Measurements from ENCODE around the gene ABHD15.
"Not testable (repeated sequence)": the region's sequence is repeated elsewhere in the genome, so short reads cannot be mapped to it uniquely, and the experiment has no call there.

The ABHD15 gene

DNA sequence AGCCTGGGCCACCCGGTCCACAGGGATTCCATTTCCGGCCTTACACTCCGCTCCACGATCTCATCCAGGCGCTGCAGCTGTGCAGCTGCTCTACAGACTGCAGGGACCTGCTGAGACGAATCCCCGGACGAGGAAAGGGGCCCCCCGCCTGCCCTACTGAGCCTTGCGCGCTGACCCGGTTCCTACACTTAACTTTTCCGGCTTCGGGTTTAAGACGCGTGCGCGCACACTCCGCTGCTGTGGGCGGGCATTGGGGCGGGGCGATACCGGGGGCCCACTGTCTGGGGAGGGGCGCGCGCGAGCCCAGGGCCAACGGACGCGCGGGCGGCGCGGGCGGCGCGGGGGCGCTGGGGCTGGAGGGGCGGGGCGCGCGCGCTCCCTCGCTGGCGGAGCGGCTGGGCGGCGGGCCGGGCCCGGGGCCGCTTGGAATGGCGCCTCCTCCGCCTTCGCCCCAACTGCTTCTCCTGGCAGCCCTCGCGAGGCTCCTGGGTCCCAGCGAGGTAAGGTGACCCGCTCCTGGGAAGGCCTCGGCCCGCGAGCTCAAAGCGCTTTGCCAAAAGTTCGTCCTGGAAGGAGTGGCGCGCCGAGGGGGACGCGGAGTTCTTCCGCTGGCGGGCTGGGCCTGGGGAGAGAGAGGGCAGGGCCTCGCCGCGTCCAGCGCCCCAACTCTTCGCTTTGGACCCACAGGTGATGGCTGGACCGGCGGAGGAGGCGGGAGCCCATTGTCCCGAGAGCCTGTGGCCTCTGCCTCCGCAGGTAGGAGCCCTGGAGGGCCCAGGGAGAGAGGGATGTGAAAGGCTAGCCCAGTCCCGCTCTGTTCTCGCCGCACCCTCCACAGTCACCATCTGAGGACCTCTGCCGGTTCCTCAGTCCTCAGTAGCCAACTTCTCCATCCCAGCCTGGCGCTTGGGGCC is 1.8 kb upstream of the ABHD15 start, which contains the start of gene TP53I13:
Gene TP53I13, plus strand, starts transcription at position 371 of the 914 bp plus-strand sequence. Its CDS starts 58 bp downstream, at position 429.
- peak; percentile 94 for DNase-seq (ENCODE audit: low read depth, low spot score)

- DNase-seq (ENCODE audit: low read depth, low spot score): peak; percentile 71
These were observed 905 bp upstream of the ABHD15 start for GRCh38 chr17:29567554-29568330.

DNA sequence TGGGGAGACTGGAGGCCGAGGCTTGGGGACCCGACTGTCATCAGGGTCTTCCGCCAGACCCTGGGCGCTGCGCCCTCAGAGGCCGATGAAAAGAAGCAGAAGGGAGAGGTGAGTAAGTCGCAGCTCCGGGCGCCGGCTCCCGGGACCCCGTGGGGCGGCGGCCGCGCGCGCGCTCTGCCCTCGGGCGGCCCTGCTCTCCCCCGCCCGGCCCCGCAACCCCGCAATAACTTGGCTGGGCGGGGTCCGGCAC is 392 bp upstream of the ABHD15 start:
- no peak for DNase-seq (ENCODE audit: low read depth, low spot score)

- DNase-seq (ENCODE audit: low read depth, low spot score): peak; percentile 41
These were observed 979 bp downstream of the ABHD15 start for GRCh38 chr17:29565643-29566472.

DNA sequence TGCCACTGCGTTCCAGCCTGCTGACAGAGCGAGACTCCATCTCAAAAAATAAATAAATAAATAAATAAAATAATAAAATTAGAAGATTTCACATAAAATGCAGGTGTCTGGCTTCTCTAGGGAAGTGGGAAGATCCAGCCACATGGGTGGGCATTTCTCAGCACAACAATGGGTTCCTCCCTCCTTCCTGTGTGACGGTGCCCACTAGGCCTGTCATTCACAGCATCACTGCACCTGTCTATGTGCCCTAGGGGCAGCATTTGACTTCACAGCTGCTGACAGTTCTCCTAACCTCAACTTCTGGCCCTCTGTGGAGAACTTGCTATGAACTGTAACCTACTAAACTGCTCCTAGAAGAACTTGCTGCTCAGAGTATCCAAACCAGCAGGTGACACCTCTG is 3.0 kb downstream of the ABHD15 start:
- DNase-seq (ENCODE audit: low read depth, low spot score): no peak

GRCh38 chr17:29562615-29563014 is 4.2 kb downstream of the ABHD15 start:
- DNase-seq (ENCODE audit: low read depth, low spot score): no peak

GRCh38 chr17:29561554-29562517 is 5.0 kb downstream of the ABHD15 start:
- no peak for DNase-seq (ENCODE audit: low read depth, low spot score)

DNA sequence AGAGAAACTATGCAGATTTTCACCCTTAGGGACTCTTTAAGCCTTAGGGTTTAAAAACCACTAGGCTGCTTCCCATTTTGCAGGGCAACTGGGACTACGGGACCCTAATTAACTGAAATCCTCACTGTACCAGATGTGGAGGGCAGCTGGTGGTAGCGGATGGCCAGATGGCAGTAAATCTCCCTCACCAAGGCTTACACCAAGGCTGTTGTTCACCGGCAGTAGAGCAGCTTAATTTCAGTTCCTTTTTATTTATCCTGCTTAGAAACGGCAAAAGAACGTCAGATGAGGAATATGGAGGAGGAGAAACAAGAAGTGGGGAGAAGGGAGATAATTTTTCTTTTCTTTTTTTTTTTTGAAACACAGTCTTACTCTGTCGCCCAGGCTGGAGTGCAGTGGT is 6.5 kb downstream of the ABHD15 start:
- DNase-seq (ENCODE audit: low read depth, low spot score): no peak

DNA sequence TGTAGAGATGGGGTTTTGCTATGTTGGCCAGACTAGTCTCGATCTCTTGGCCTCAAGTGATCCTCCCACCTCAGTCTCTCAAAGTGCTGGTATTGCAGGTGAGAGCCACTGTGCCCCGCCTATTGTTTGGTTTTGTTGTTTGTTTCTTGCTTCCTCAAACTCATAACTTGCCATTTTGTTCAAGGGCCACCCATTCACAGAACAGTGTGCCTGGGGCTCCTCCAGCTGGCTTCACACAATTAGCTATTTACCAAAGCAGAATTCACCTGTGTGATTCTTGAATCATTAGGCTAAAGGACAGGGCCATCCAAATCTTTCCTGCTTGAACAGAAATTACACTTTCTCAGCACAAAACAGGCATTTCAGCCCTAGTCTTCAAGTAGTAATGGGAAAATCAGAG is 7.2 kb downstream of the ABHD15 start:
- no peak for DNase-seq (ENCODE audit: low read depth, low spot score)

GRCh38 chr17:29558139-29558538 is 8.7 kb downstream of the ABHD15 start:
- not testable (repeated sequence) for DNase-seq (ENCODE audit: low read depth, low spot score)

DNA sequence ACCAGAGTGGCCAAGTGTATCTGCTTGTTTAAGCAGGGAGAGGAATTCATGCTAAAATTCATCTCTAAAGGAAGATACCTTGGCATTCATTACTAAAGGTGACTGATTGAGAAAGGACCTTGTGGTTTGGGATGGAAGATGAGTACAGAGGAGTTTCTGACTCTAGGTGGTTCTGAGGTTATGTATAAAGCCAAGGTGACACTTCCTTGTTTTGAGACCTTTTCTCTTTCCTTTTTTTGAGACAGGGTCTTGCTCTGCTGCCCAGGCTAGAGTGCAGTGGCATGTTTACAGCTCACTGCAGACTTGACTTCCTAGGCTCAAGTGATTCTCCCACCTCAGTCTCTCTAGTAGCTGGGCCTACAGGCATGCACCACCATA is 9.1 kb downstream of the ABHD15 start:
- no peak for DNase-seq (ENCODE audit: low read depth, low spot score)

GRCh38 chr17:29557085-29557738 is 9.6 kb downstream of the ABHD15 start:
- DNase-seq (ENCODE audit: low read depth, low spot score): no peak

GRCh38 chr17:29555840-29556239 is 11.0 kb downstream of the ABHD15 start:
- no peak for DNase-seq (ENCODE audit: low read depth, low spot score)

DNA sequence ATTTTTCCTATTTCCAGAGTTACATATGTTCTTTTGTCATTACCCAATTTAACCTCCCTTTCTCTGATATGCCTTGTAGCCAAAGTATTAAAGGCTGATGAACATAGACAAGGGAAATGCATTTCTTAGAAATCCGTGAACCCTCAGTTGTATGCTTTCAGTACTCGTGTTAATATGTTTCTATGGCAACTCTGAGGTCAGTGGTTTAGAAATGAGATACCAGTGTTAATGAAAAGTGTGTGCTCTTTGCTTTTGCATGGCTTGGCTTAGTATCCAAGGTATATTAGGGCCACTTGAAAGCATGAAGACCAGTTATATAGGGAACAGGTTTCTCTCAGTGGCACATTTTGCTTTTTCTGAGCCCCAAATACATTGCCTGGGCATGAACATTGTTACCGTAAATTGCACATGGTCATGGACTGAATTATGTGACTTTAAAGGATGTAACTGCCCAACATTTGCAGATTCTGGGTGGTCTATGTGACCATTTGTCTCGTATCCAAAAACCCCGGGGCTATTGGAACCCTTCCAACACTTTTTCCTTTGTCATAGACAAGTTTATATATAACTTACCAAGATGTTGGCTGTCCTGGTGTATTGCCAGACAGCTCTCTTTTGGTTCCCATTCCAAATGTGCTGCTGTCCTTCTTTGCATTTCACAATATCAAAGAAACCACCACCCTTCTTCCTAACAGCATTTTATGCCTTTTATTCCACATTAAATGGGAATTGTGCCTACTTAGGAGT is 17.5 kb downstream of the ABHD15 start:
- peak; percentile 58 for DNase-seq (ENCODE audit: low read depth, low spot score)

DNA sequence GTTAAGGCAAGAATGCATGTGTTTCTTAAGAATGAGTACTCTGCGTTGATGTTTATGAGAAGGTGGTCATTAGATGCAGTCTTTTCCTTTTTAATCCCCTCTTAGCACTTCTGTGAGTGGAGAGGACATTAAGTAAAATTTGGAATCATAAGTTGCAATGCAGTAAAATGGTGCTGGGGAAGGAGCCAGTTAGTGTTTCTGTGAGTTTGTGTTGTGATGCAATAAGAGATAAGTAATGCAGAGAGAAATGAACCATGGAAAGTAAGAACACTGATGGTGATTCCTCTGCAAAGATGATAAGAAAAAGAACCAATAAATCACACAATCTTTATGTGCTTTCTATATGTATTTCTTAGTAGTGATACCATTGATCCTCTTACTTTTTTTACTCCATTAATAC is 20.0 kb downstream of the ABHD15 start:
- DNase-seq (ENCODE audit: low read depth, low spot score): no peak

DNA sequence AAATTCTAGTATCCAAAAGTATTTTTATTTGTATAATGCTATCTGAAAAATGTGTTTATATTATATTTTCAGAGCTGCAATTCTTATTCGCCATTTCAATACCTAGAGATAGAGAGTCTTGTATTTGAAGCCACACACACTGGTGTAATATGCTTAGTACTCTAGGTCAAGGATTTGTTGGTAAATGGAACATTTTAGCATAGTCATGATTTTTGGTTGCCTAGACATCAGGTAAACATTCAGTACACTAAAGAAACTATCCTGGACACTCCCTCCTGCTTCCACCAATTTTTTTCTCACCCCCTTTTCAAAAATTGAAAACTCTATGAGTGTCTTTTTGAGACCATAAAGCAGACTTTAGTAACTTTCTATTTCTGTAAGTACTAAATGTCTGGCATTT is 20.8 kb downstream of the ABHD15 start:
- no peak for DNase-seq (ENCODE audit: low read depth, low spot score)

DNA sequence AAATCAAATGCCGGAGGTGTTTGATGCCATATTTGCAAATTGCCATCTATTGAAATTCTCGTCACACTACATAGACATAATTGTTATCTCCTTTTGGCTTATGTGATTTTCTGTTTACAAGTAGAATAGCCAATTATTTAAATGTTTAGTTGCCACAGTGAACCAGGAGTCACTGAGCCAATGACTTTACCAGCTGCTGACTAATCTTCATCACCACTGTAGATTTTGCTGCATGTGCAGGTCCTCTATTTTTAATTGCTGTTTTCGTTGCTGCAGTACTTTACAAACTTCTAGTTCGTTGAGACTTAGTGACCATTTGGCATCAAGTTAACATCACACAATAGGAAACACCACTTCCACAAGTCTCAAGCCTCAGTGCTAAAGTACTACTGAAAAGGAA is 22.8 kb downstream of the ABHD15 start:
- DNase-seq (ENCODE audit: low read depth, low spot score): no peak

DNA sequence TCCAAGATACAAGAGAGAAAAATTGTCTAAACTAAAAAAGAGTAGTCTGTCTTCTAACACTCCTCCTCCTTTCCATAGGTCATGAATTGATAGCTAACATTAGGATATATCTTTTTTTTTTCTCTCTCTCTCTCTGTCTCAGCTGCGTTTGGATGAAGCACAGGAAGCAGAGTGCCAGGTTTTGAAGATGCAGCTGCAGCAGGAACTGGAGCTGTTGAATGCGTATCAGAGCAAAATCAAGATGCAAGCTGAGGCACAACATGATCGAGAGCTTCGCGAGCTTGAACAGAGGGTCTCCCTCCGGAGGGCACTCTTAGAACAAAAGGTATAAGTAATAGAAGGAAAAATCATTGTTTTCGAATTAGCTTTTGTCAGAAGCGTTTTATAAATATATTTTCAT is 32.9 kb downstream of the ABHD15 start:
- no peak for DNase-seq (ENCODE audit: low read depth, low spot score)

DNA sequence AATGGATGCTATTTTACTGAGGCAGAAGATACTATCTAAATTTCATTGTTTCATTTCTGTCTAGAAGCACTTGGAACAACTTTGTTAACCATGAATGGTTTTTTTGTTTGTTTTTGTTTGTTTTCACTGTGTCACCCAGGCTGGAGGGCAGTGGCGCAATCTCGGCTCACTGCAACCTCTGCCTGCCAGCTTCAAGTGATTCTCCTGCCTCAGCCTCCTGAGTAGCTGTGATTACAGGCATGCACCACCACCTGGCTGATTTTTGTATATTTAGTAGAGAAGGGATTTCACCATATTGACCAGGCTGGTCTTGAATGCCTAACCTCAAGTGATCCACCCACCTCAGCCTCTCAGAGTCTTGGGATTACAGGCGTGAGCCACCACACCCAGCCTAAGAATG is 40.5 kb downstream of the ABHD15 start:
- DNase-seq (ENCODE audit: low read depth, low spot score): no peak

GRCh38 chr17:29524692-29525091 is 42.1 kb downstream of the ABHD15 start:
- DNase-seq (ENCODE audit: low read depth, low spot score): peak; percentile 4

All from astrocyte of the hippocampus (primary cell).